AG09309 (cell line): ENCODE results near the gene PTPRN2.
"Not testable (repeated sequence)": the region's sequence is repeated elsewhere in the genome, so short reads cannot be mapped to it uniquely, and the experiment has no call there.

ENCODE experiments used
- DNase-seq: peaks from one replicate; pipeline ENCODE4 v3.0.0-alpha.2; 2010; ENCODE audit warnings: low read depth
- H3K4me3 ChIP-seq: 2 replicates; pipeline ENCODE4 v1.5.1; 2011; ENCODE audit warnings: mild to moderate bottlenecking, low read depth, low read length, moderate library complexity; ENCODE audit not compliant: control insufficient read depth
- CTCF ChIP-seq: IDR thresholded peaks from 2 replicates; pipeline ENCODE4 v1.5.1; 2011; ENCODE audit warnings: mild to moderate bottlenecking, low read depth, low read length, inconsistent platforms; ENCODE audit not compliant: insufficient read depth, control insufficient read depth; ENCODE audit errors: missing control alignments

PTPRN2 gene

GRCh38 chr7:158386866-158387545 lies 200.6 kb downstream of the PTPRN2 start:
- DNase-seq = no peak
- no peak overlapping the region for H3K4me3 ChIP-seq
- TF ChIP-seq CTCF = no peak

GRCh38 chr7:158386355-158386618 lies 201.3 kb downstream of the PTPRN2 start:
- no peak overlapping the region for H3K4me3 ChIP-seq
- TF ChIP-seq CTCF = no peak
- no peak for DNase-seq

GRCh38 chr7:158385496-158386354 lies 201.9 kb downstream of the PTPRN2 start:
- H3K4me3 ChIP-seq, DNase-seq: not testable (repeated sequence)

- no peak for TF ChIP-seq CTCF
- no peak for DNase-seq
- H3K4me3 ChIP-seq = no peak overlapping the region
These were observed 202.9 kb downstream of the PTPRN2 start for GRCh38 chr7:158384746-158385145.

- H3K4me3 ChIP-seq = no peak overlapping the region
- DNase-seq = no peak
- TF ChIP-seq CTCF = no peak
These were observed 204.0 kb downstream of the PTPRN2 start for GRCh38 chr7:158383665-158384064.

- H3K4me3 ChIP-seq = no peak overlapping the region
- no peak for TF ChIP-seq CTCF
- DNase-seq = no peak
These were observed 205.0 kb downstream of the PTPRN2 start for GRCh38 chr7:158382363-158383254.
